Progenitor cell of endocrine pancreas (in vitro differentiated cells): ENCODE data around the gene RPTOR. TPM values are rescaled to one million over a fixed set of nuclear protein-coding genes. Genes with fewer than 3 reads are reported as not detected.
"Not testable (repeated sequence)": the region's sequence is repeated elsewhere in the genome, so short reads cannot be mapped to it uniquely, and the experiment has no call there.

Source experiments
- DNase-seq: peaks from one replicate; pipeline ENCODE4 v3.0.0; 2021; ENCODE audit warnings: low spot score; ENCODE audit not compliant: unreplicated experiment
- H3K27ac Mint-ChIP-seq: 2 replicates; pipeline ENCODE4 v1.8.0; 2021; ENCODE audit warnings: mild to moderate bottlenecking, moderate library complexity, mixed read lengths
- H3K27me3 Mint-ChIP-seq: 2 replicates; pipeline ENCODE4 v1.8.0; 2021; ENCODE audit warnings: mixed read lengths
- H3K36me3 Mint-ChIP-seq: 2 replicates; pipeline ENCODE4 v1.8.0; 2022; ENCODE audit warnings: mixed read lengths; ENCODE audit not compliant: insufficient read depth
- H3K4me1 Mint-ChIP-seq: 2 replicates; pipeline ENCODE4 v1.8.0; 2021; ENCODE audit warnings: low read depth, mixed read lengths
- H3K4me3 Mint-ChIP-seq: 2 replicates; pipeline ENCODE4 v1.8.0; 2021; ENCODE audit warnings: low read depth, mild to moderate bottlenecking, moderate library complexity, mixed read lengths
- H3K9me3 Mint-ChIP-seq: 2 replicates; pipeline ENCODE4 v1.8.0; 2021; ENCODE audit warnings: low read depth, mixed read lengths
- CTCF ChIP-seq: fragments of 200-600 bp; sonication (generic); IDR thresholded peaks from one replicate; pipeline ENCODE4 v1.5.0; 2021; ENCODE audit warnings: antibody characterized with exemption, mild to moderate bottlenecking; ENCODE audit not compliant: unreplicated experiment
- total RNA-seq: library from RNA; stranded (reverse); gene quantifications from 2 replicates; pipeline ENCODE4 v1.2.1, GENCODE V29; 2021

Gene RPTOR
- total RNA-seq, 1 donor from 2014 or later = 40.0 TPM

DNA sequence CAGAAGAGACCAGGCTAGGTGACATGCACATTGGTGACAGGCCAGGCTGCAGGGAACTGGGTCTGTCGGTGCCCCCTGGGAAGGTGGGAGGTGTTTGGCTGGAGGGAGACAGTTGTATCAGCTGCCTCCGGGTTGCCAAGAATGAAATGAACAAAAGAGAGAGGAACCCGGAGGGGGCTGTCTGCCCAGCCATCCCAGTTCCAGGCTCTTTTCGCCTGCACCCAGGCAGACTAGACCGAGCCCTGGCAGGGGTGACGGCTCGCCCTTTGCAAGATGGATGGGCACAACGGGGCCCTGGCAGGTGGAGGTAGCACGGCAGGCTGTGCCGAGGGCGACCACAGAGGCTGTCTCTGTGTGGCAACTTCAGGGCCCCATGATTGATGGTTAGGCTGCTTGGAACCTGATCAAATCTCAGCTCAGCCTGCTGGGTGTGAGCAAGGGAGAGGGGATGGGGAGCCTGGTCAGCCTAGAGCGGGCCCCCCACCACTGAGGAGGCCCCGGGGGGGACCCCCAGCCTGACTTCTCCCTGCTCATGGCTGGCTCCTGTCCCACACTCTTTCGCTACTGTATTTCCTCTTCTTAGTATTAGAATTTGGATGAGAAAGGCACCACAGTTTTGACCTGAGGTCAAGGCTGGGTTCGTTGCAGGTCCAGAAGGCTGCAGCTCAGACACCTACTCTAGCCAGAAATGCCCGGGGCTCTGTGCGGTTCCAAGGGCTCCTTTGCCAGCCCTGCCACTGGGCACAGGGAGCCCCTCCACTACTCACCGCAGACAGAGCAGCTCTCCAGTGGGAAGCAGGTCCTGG, 328.1 kb downstream of the RPTOR start:
- H3K4me3 Mint-ChIP-seq = no peak overlapping the region
- TF ChIP-seq CTCF = no peak
- no peak for DNase-seq
- H3K4me1 Mint-ChIP-seq = peaks cover 9% of the 10 kb centered on the region
- H3K27me3 Mint-ChIP-seq = no peaks in the 10 kb centered on the region
- peaks cover 5% of the 10 kb centered on the region for H3K9me3 Mint-ChIP-seq
- H3K36me3 Mint-ChIP-seq = peaks cover 10% of the 10 kb centered on the region
- no peak overlapping the region for H3K27ac Mint-ChIP-seq

DNA sequence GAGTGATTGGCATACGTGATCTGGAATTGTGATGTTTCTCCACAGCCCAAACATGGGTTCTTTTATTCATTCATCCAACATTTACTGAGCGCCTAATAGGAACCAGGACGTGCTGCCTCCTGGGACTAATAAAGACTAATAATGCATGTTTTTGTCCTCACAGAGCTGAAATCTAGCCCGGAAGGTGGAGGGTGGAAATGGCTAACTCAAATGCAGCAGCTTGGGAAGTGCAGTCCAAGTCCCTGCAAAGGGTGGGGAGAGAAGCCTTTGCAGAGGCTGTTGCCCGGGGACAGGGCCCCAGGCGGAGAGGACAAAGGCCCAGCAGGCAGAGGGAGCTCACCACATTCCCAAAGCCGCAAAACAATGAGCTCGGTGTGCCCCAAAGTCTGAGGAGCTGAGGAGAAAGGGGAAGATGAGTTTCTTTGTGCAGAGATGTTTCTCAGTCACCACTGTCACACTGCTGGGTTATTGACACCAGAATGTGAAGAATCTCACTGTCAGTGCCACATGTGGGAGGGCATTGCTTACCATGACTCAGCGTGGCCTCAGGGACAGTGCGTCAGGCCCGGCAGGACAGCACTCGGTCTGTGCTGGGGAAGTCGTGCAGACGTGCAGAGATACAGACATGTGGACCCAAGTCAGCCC, 328.8 kb downstream of the RPTOR start:
- Mint-ChIP-seq H3K4me1 (peaks cover 2% of the 10 kb centered on the region), H3K27ac (no peak overlapping the region), H3K9me3 (no peaks in the 10 kb centered on the region), H3K36me3 (peaks cover 8% of the 10 kb centered on the region), H3K27me3 (no peaks in the 10 kb centered on the region), H3K4me3 (no peak overlapping the region)
- TF ChIP-seq CTCF = no peak
- DNase-seq = no peak

- H3K4me1 Mint-ChIP-seq = peaks cover 2% of the 10 kb centered on the region
- H3K9me3 Mint-ChIP-seq = no peaks in the 10 kb centered on the region
- no peak overlapping the region for H3K4me3 Mint-ChIP-seq
- H3K36me3 Mint-ChIP-seq = peaks cover 8% of the 10 kb centered on the region
- H3K27me3 Mint-ChIP-seq = no peaks in the 10 kb centered on the region
- no peak for TF ChIP-seq CTCF
- DNase-seq = no peak
- no peak overlapping the region for H3K27ac Mint-ChIP-seq
Observed at GRCh38 chr17:80874866-80875445, 330.3 kb downstream of the RPTOR start.

GRCh38 chr17:80875480-80875995, 330.9 kb downstream of the RPTOR start:
- H3K36me3 Mint-ChIP-seq = peaks cover 11% of the 10 kb centered on the region
- H3K4me1 Mint-ChIP-seq, DNase-seq, H3K4me3 Mint-ChIP-seq, H3K27ac Mint-ChIP-seq, H3K27me3 Mint-ChIP-seq, H3K9me3 Mint-ChIP-seq: not testable (repeated sequence)

GRCh38 chr17:80876456-80876949, 331.9 kb downstream of the RPTOR start:
- not testable (repeated sequence) for H3K4me1 Mint-ChIP-seq, H3K27ac Mint-ChIP-seq, H3K27me3 Mint-ChIP-seq, H3K9me3 Mint-ChIP-seq, DNase-seq, H3K4me3 Mint-ChIP-seq
- H3K36me3 Mint-ChIP-seq = peaks cover 15% of the 10 kb centered on the region

DNA sequence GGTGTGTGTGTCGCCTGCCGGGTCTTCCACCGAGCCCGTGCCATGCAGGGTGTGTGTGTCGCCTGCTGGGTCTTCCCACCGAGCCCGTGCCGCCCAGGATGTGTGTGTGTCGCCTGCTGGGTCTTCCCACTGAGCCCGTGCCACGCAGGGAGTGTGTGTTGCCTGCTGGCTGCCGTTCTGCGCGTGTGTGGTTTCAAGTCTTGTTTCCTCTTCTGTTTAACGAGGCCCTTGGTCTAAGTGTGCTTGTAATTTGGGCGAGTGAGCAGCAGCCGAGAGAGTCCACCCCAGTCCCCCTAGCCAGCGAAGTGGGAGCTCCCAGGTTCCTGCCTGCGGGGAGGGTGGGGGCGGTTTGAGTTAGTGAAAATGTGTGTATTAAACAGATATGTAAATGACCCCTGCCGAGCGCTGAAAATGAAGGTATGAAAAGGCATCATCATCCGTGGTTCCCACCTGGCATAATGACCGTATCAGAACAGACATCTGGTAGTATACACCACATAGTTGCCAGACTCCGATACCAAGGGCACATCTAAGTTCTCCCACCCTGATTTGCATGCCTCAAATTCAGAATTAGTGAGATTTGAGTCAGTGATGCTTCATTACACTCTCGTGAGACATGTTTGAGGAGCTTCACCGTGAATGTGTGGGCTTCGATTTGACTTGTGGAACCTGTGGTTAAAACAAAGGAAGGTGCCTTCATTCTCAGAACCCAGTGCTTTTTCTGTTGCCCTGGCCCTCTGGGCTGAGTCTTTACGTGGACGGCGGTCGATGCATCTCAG, 332.5 kb downstream of the RPTOR start:
- no peaks in the 10 kb centered on the region for H3K27me3 Mint-ChIP-seq
- H3K36me3 Mint-ChIP-seq = peaks cover 15% of the 10 kb centered on the region
- H3K27ac Mint-ChIP-seq = no peak overlapping the region
- no peaks in the 10 kb centered on the region for H3K9me3 Mint-ChIP-seq
- DNase-seq = no peak
- no peak overlapping the region for H3K4me3 Mint-ChIP-seq
- no peak for TF ChIP-seq CTCF
- peaks cover 2% of the 10 kb centered on the region for H3K4me1 Mint-ChIP-seq
